ENCODE measurements around the gene MACF1.

Gene MACF1

GRCh38 chr1:39214998-39215873 is 10.7 kb downstream of the MACF1 start:
- DNase-seq: no peak

DNA sequence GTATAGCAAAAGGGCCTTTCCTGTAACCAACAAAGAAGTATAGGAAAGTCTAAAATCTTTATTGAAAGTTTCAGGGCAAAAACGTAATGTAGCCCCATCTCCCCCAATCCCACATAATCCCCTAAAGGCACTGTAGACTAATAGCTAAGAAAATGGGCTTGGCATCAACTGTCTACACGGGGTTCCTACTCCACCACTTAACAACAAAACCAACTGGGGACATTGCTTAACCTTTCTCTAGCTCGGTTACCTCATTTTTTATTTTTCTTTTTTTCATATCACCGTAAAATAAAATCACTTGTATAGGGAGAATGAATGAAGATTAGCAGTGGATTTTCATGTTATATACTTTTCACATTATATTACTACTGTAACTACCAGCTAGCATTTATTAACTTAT is 12.3 kb downstream of the MACF1 start:
- no peak for DNase-seq

GRCh38 chr1:39220891-39221870 is 16.7 kb downstream of the MACF1 start:
- DNase-seq: no peak

DNA sequence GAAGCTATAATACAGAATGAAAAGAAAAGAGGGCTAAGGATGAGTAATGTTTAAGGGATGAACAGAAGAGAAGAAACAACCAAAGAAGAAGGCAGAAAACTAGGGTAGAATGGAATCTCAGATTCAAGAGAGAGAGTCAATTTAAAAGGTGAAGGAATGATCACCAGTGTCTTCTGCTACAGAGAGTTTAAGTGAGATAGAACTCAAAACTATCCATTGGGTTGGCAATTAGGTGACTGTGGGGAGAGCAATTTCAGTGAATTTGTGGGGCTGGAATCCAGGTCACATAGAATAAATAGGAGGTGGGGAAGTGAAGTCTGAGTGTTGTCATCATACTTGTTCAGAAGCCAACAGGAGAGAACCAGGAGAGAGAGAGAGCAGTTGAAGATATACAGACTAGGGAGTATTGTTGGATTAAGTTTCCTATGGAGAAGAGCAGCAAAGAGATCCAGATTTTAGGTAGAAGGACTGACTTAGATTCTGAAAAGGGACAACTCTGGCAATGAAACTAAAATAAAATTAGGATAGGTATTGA is 19.9 kb downstream of the MACF1 start:
- no peak for DNase-seq

DNA sequence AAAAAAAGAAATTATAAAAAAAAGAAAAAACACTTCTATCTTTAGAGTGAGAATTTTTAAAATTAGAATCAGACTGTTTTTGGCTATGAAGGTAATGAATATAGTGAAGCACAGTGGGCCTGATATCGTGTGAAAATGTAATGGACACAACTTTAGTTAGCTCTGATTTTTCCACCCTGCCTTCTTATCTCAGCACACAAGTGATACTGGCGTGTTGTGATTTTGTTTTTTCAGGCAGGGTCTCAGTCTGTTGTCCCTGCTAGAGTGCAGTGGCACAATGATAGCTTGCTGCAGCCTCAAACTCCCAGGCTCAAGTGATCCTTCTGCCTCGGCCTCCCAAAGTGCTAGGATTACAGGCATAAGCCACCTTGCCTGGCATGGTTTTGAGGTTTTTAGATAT is 22.3 kb downstream of the MACF1 start:
- no peak for DNase-seq

DNA sequence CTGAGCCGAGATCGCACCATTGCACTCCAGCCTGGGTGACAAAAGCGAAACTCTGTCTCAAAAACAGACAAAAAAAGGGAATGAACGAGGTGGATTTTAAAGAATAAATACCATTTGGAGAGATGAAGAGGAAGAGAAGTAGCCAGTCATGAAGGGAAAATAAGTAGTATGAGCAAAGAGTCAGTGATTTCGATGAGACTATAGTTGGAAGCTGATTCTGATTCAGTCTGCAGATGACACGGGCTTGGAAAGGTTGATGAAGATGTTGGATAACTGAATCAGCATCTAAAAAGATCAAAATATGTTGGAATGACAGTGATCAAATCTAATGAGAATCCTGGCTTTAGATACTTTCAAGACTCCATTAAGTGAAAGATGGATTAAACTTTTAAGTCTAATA is 23.8 kb downstream of the MACF1 start:
- DNase-seq: no peak

- DNase-seq: no peak
Observed at GRCh38 chr1:39229504-39229903, 25.0 kb downstream of the MACF1 start.

DNA sequence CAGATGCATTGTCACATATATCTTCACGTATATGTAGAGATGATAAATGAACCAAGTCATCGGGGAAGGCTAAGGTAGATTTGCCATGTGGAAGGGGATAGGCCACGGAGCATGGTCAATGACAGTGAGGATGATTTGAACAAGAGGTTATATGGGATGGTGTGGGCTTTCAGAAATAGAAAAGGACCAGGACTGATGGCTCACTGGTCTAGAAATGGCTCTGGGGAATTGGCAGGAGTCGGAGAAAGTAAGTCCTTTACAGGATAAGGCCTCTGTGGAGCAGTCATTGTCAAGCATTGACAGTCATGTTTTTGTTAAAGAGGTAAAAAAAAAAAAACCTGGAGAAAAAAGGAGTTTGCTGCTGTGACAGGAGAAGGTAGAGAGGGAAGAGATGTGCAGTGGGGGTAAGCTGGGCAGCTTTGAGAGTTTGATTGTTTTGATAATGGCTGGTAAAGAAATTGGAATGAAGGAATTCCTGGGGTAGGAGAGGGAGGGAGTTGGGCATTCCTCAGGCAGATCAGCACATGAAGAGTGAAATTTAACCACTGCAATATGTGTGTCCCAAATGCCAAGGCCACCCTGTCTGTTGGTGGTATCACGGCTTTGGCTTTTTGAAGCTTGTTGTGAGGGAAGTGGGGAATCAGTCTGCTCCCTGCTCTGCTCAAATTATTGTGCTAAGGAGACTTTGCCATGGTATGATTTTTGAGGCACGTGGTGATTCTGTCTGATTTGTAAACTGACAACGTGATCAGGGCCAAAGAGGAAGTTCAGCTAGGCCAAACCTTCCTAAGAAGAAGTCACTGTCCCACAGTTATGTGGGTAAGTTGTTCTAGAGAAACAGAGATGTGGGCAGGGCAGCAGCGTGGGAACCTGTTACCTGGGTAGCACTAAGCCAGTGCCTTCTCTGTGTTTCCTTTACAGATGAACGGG is 26.0 kb downstream of the MACF1 start:
- no peak for DNase-seq

GRCh38 chr1:39236971-39237370 is 32.5 kb downstream of the MACF1 start:
- DNase-seq: no peak

DNA sequence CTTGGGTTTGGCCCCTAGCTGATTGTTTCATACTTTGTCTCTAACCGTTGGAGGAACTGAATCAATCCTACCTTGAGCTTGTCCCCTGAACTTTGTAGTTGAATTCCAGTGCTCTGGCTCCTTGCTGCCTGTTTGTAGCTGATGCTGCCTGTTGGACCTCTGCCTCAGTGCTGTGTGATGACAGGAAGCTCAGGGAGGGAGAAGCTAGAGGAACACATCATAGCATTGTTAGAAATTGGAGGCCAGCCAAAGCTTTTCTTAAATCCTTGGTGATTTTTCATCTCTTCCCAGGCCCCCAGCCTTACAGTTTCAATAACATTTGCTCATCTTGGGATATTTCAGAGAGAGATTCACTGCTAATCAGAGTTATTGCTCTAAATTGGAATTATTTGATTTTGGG is 34.0 kb downstream of the MACF1 start:
- DNase-seq: no peak

- DNase-seq: no peak
Observed at GRCh38 chr1:39239968-39240367, 35.5 kb downstream of the MACF1 start.

- DNase-seq: no peak
Observed at GRCh38 chr1:39243302-39243701, 38.8 kb downstream of the MACF1 start.

DNA sequence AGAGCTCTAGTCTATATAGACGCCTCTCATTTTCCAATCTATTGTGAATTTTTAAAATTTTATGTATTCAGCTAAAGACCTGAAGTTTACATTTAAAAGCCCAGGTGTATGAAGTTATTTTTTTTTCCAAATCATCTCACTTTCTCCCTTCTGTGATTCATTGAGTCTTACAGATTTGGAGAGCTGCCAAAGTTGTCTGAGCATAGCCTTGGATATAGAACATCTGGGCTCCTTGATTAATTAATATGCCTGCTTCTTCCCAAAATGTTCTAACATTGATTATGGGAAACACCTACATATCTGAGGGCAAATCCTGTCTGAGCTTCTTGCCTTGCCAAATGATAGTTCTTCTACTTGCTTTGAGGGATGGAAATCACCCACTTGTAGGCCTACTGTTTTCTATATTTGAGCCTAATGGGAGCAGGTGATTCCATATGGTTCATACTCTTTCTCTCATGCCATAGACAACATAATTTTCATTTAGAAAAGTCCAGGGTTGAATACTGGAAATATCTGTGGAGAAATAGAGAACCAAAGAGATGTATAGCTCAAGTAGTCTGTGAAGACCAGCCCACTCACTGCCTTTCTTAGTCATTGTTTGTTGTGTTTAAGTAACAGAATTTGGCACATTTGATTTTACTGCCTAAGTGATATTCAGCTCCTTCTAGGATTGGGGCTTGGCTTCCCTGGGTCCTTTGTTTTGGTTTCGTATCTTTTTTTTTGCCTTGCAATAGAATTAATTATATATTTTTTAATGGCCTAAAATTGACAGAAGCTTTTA is 46.2 kb downstream of the MACF1 start:
- DNase-seq: peak; percentile 77

- DNase-seq: no peak
Observed at GRCh38 chr1:39255222-39255621, 50.7 kb downstream of the MACF1 start.

DNA sequence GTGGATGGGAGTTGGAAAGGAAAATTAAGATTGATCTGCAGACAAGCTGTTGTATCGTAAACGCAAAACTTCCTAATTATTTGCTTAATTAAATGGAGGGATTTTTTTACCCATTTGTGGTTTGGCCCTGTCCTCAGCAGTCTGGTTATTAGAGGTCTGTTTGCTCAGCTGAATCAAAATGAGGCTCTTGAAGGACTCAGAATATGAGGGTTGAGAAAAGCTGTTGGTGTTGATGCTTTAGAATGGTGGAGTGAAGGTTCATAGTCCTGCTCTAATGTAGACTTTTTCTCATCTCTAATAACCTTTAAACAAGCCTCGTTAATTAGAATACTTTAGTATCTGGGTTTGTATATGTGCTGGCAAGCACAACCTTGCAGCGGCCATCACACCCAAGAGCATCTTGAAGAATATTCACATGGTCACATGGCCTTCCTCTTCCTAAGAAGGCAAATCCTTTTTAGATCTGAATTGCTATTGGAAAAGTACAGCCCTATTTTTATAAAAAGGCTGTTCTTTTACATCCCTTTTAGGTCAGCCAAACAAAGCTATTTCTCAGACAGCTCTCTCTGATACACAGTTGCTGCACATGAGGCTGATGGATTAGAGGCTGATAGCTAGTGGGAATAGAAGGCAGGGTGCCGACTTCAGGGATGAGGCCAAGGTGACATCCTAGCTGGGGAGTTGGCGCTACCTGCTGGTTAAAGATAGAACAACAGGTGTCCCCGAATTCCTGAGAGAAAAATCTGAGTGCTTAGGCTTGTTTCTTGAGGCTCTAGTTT is 53.8 kb downstream of the MACF1 start:
- peak; percentile 70 for DNase-seq

GRCh38 chr1:39258925-39259244 is 54.4 kb downstream of the MACF1 start:
- no peak for DNase-seq

DNA sequence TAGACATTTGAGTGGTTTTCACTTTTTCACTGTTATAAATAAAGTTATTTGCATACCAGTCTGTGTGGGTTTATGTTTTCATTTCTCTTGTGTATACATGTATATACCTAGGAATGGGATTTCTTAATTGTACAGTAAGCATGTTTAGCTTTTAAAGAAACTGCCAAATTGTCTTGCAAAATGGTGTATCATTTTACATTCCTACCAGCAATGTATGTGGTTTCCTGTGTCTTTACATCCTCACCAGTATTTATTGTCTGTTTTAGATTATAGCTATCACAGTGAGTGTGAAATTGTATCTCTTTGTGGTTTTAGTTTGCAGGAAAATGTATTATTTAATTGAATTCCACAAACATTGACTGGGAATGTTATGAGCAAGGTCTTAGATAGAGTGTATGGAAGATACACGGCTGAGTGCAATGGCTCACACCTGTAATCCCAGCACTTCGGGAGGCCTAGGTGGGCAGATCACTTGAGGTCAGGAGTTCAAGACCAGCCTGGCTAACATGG is 57.3 kb downstream of the MACF1 start:
- DNase-seq: no peak

DNA sequence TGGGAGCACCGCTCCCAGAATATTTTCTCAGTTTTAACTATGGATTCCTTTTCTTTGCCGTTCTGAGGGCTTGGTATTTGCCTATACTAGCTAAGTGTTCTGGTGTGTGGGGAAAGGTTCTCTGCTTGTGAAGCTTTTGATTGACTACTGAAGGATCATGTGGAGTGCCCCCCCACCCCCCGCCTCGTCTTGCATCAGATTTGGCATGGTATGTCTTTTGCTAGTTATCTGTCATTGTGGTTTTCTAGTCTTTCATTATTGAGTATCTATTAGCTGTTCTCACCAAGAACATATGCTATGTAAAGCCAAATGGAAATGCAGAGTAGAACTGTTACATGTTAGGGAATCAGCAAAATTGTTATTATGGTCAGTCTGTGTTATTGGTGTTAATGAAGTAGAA is 58.3 kb downstream of the MACF1 start:
- DNase-seq: no peak

DNA sequence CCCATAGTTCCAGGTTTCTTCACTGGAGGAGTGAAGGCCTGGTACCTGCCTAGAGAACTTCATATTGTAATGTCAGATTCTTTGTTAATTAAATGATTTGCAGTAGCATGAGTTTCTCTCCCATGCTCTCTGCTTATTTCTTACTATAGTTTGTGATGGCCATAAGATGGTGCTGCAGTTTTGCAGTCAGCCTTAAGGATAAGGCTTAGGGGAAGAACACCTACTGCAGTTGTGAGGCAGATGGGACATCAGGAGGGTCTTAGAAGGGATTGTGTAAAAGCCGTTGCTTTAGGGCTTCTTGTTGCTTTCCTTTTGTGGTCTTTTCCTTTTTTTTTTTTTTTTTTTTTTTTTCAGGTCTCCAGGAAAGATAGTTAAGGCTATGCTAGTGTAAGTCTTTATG is 61.8 kb downstream of the MACF1 start:
- DNase-seq: peak; percentile 28

GRCh38 chr1:39266792-39267191 is 62.3 kb downstream of the MACF1 start:
- no peak for DNase-seq

DNA sequence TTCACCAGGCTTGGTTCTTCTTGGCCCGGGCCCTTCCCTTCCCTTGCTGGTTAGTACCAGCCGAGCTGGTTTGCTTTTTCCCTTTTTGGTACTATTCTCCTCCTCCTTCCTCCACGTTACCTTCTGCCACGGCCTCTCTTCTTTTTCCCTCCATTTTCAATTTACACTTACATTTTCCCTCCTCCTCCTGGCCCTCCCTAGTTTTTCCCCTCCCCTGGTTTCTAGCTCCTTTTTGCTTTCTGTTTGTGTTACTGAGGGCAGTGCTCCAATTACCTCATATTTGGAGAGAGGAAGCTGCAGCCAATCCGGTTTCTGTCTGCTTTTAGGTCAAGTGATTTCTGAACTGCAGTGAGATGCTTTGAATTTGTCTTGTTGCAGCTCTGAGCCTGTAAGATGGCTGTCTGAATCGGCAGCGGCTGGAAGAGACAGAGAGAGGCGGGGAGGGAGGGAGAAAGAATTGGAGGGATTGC is 63.7 kb downstream of the MACF1 start:
- DNase-seq: peak; percentile 80

All from NCI-H2171 treated with DMSO at 0.1 percent for 48 hours (cell line).